NCI-H187 (cell line): ENCODE results near the gene SIX2.

Experiments
- DNase-seq, 2 experiments: peaks; one replicate each; lab custom pipeline; 2025; lab: John Stamatoyannopoulos, UW

Gene SIX2

DNA sequence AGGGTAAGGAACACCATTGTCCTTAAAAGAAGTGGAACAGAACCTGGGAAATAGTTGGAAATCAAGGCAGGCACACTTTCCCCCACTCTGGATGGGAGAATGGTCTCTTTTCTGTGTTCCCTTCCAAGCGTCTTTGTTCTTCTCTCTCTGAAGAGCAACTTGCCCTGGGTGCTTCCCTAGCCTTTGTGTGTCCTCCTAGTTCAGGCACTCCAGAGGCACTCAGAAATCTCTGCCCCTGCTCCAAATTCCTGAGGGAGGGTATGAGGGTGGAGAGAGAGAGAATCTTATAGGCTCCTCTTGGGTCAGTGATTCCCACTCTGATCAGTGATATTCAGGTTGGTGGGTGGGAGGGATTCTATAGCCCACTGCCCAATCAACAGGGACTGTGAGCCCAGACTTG lies 8.8 kb upstream of the SIX2 start:
- no peak for DNase-seq

GRCh38 chr2:45014831-45015230 lies 5.6 kb upstream of the SIX2 start:
- DNase-seq, result no peak

GRCh38 chr2:45014016-45014702 lies 4.9 kb upstream of the SIX2 start:
- no peak for DNase-seq

DNA sequence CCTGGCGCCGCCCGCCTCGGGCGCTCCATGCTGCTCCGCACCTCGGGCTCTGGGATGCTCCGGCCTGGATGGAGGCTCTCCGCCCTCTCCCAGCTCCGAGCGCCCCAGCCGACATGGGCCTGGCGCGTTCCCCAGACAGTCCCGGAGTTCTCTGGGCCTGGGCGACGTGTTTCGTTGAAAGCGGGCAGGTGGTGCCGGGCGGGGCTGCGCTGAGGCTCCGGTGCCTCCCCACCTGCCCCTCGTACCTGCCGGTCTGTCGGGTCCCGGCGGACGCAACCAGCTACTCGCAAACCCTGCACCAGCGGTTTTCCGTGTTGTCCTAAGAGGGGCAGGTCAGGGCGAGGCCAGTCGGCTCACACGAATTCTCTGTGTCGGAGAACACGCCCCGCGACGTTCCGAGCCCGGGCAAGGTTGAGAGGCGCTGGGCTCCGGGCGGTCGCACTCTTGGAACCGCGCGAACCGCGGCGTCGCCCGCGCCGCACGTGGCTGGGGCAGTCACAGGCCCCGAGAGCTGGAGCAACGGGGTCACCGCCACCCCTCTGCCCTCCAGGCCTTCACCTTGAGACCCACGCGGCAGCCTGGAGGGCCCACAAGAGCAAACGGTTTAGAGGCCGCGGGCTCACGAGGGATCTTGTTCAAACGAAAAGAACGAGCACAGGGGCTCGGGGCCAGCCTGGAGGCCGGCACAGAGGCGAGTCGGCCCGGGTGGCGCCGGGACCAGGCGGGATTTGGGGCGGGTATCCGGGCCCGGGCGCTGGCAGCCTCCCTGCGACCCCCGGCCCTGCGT lies 4.2 kb upstream of the SIX2 start:
- no peak for DNase-seq

DNA sequence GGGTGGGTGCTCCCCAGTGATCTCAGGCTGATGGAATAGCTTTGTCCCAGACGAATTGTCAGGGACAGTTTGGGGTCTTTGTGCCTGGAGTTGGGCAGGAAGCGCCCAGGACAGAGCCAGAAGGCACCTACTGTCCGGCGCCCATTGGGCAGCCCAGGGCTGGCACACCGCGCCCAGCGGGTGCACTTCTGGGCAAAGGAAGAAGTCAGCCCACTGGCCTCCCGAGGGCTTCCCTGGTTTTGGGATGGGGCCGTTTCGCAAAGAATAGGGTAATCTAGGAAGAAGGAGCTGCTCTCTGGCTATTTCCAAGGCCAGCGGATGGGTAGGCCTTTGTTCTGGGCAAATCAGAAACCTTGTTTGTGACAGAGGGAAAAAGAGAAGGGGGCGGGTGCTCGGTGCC lies 3.5 kb upstream of the SIX2 start:
- no peak for DNase-seq

DNA sequence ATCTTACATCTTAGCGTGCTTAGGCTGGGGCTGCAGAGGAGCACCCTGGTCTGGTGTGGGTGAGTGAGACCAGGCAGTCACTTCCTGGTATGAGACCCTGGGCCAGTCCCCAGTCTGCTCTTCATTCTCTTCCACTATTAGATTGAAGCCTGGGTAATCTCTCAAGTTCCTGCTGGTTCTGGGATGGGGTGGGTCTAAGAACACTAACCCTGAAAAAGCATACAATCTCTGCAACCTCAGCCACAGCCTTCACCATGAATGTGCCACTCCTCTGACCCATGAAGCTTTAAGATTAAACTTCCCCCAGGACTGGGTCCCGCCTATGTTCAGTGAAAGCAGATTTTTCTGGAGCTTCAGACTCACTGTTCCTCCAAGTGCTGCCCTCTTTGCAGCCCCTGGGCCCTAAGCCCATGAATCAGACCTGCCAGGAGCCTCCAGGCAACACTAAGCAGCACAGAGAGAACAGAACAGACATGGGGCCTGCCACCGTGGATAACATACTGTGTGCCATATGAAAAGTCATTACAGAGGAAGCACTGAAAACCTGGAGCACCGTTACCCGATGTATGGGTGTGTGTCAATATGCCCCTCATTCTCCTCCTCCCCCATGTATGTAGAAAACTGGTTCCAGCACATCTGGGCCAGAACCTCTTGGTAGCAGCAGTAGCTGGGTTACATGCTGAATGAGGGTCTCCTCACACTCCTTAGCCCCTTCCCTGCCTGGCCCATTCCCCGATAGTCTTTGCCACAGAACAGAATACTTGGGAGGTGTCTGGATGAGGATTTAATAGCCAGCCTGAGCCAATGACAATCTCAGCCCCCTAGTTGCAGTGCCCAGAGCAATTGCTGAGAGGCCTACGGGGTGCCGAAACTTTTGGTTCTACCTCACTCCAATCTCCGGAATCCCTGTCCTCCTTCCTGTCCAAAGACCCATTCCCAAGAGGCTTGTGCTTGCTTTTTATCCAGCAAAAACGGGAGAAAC lies 2.7 kb upstream of the SIX2 start:
- DNase-seq, result no peak

DNA sequence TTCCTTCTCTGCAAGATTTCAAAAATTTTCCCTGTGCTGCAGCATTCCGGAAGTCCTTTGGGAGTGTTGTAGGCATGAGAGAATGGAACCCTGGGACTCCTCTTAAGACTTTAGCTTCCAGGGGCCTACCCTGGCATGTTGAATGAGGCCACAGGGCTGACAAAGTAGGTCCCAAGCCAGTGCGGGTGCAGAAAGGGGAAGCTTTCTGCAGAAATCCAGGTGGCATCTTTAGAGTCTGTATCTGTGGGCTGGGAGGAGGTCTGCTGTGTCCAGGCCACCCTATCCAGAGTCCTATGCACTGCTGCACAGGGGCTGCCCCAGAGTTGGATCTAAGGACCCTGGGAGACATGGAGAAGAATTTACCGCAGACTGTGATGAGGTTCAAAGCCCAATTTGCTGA lies 1.9 kb upstream of the SIX2 start:
- no peak for DNase-seq

DNA sequence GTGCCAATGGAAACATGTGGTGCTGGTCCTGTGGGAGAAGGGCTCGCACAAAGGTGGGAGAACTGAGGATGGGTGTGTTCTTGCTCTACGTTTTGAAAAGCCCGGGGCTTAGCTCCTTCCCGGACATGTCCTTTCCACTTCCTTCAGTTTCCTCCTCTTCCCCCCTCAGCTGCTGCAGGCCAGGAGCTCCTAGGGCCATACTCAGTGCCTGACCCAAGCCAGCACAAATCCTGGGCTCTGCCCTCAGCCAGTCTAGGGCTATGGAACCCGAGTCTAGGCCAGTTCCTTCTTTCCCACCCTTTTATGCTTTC lies 1.4 kb upstream of the SIX2 start:
- no peak for DNase-seq

GRCh38 chr2:45009928-45010701 lies 863 bp upstream of the SIX2 start:
- DNase-seq, result no peak

- DNase-seq, result peak in 1 of 2 experiments; percentile 39
These were observed 739 bp downstream of the SIX2 start for GRCh38 chr2:45008296-45009129.

- no peak for DNase-seq
These were observed 1.3 kb downstream of the SIX2 start for GRCh38 chr2:45007961-45008295.

- no peak for DNase-seq
These were observed 2.3 kb downstream of the SIX2 start for GRCh38 chr2:45006942-45007287.

GRCh38 chr2:45006041-45006941 lies 3.0 kb downstream of the SIX2 start:
- DNase-seq, result no peak

GRCh38 chr2:45005261-45006002 lies 3.8 kb downstream of the SIX2 start:
- DNase-seq, result no peak

DNA sequence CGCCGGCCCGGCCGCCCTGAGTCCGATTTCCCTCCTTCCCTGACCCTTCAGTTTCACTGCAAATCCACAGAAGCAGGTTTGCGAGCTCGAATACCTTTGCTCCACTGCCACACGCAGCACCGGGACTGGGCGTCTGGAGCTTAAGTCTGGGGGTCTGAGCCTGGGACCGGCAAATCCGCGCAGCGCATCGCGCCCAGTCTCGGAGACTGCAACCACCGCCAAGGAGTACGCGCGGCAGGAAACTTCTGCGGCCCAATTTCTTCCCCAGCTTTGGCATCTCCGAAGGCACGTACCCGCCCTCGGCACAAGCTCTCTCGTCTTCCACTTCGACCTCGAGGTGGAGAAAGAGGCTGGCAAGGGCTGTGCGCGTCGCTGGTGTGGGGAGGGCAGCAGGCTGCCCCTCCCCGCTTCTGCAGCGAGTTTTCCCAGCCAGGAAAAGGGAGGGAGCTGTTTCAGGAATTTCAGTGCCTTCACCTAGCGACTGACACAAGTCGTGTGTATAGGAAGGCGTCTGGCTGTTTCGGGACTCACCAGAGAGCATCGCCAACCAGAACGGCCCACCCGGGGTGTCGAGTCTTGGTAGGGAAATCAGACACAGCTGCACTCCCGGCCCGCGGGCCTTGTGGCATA lies 4.6 kb downstream of the SIX2 start:
- no peak for DNase-seq

DNA sequence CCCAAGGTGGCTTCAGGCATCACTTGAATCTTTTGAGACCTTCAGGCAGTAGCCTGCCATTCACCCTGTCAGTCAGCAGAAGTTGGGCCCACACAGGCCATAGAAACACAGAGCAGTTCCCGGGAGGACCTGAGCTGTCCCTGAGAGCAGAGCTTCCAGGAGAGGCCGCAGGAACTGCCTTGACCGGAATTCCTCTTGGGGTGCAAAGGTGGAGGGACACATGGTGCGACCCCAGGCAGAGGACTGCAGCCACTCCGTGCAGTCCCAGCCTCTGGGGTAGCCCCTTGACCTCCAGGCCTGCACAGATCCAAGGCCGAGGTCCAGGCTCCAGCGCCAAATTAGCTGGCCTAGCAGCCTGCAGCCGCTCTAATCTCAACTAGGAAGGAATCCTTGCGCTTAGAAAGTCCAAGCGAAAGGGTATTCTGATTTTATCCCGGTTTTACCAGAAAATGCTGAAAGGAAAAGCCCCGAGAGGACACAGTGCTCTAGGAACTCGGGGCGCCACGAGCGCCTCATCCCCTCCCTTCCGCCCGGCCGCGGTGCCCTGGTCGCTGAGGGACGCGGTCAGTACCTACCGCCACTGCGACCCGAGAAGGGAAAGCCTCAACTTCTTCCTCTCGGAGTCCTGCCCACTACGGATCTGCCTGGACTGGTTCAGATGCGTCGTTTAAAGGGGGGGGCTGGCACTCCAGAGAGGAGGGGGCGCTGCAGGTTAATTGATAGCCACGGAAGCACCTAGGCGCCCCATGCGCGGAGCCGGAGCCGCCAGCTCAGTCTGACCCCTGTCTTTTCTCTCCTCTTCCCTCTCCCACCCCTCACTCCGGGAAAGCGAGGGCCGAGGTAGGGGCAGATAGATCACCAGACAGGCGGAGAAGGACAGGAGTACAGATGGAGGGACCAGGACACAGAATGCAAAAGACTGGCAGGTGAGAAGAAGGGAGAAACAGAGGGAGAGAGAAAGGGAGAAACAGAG lies 5.4 kb downstream of the SIX2 start:
- no peak for DNase-seq

DNA sequence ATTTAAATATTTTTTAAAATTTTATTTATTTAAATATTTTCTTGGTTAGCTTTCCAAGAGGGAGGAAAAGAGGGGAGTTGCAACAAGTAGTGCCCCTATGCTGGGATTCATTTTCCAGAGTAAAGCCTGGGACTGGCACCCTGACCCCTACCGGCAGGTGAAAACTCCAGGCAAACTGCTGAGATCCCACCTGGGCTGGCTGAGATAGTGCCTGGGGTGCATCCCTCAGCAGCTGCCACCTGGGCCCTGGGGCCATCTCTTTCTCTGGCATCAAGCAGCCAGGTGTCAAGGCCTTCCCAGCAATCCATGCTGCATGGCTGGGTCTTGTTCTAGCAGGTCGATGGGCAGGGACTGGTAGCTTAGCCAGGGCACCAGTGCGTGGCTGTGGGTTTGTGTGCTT lies 6.6 kb downstream of the SIX2 start:
- no peak for DNase-seq

DNA sequence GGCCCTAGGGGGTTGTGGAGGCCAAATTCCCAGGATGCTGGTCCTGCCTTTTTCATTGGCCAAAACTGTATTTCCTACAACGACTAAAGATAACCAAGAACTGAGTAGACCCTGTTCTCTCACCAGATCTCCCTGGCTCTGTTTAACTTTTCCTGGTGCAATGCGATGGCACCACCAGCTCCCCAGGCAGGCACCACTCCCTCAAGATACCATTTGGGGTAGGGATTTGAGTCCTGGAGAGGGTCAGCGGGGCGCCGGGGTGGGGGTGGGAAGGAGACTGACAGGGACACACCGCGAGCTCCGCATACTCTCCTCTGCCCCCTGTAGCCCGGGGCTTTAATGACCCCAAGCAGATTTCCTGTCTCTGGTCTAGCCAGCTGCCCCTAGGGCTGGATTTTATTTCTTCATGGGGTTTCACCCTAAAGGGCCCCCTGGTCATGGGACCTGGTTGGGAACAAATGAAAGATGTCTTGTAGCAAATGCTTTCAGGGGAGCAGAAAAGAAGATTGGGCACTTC lies 7.3 kb downstream of the SIX2 start:
- no peak for DNase-seq
